ENCODE data around the gene FASN. TPM values are rescaled to one million over a fixed set of nuclear protein-coding genes. Genes with fewer than 3 reads are reported as not detected.

Gene FASN
- total and polyA plus RNA-seq, 2 of the 4 experiments (the other 2 are of a cell fraction): 12.4 to 56.0 TPM

DNA sequence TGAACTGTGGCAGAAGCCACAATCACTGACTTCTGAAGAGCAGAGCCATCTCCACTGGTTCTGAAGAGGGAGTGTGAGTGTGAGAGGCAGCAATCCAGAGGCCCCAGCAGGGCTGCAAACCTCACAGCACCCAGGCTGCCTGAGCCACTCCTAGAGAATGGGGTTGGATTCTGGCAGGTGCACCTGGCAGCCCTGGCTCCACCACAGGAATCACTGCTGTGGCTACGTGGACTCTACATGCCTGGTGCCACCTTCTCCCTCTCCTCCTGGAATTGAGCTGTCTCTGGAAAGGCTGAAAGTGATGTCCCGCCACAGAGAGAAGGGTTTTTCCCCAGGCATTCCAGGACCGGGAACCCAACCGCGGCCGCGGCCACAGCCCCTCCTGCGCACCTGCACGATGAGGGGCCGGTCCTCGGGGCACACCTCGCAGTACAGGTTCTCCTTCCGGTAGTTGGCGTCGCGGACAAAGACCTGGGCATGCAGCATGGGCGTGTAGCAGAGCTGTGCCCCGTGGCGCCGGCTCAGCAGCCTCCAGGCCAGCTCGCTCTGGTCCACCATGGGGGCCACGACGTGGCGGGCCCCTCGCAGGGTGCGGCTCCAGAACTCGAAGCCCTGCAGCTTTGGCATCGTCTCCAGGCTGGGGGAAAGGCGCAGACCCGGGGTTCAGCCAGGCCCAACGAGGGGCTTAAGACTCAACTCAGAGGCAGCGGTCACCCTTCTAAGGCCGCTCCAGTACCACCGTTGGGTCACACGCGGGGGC, 33.4 kb downstream of the FASN start:
- CTCF ChIA-PET: no interaction called here
- no peak for ATAC-seq (ENCODE audit: low read depth)

More for the DNA sequence above, 33.4 kb downstream of the FASN start:
- Histone ChIP-seq H4K91ac (ENCODE audit: insufficient read depth, low read depth, low read length) (no peak overlapping the region), H2BK15ac (ENCODE audit: low read depth, low read length) (no peak overlapping the region), H3K27me3 (ENCODE audit: control insufficient read depth, insufficient read depth, low read length) (no peaks in the 10 kb centered on the region), H3K4me3 (ENCODE audit: insufficient read depth, low read depth, low read length) (peak overlapping the region; percentile 57), H3K79me1 (ENCODE audit: low read depth in 1 of 2, low read length in 2 of 2) (peaks cover 5 to 36% of the 10 kb centered on the region in 2 experiments; a peak in 3 of 4 replicates), H2BK20ac (ENCODE audit: low read depth, low read length) (no peak overlapping the region), H4K5ac (ENCODE audit: low read depth, low read length) (peak overlapping the region; percentile 25; the same call in 1 of the 2 replicates), H4K8ac (ENCODE audit: low read depth in 2 of 2, low read length in 2 of 2) (peak overlapping the region; percentile 34 to 67), H2BK120ac (ENCODE audit: low read depth, low read length) (no peak overlapping the region), H2AK5ac (ENCODE audit: low read depth, low read length) (peak overlapping the region; percentile 43), H3K9ac (ENCODE audit: low read depth, low read length) (peak overlapping the region; percentile 76), H3K14ac (replicated peaks; ENCODE audit: low read depth, low read length) (no peak overlapping the region; the same call in 1 of the 2 replicates), H3K4me2 (ENCODE audit: low read depth, low read length) (peak overlapping the region; percentile 88), H3K23ac (ENCODE audit: low read depth, low read length) (no peak overlapping the region; the same call in 1 of the 2 replicates), H3K4me1 (ENCODE audit: control insufficient read depth, insufficient read depth, low read length) (peaks cover 10% of the 10 kb centered on the region), H2AK9ac (replicated peaks; ENCODE audit: low read depth, low read length, poor library complexity) (peak overlapping the region; percentile 98), H3K9me1 (ENCODE audit: insufficient read depth, low read length) (no peaks in the 10 kb centered on the region; the same call in 1 of the 2 replicates), H3K18ac (ENCODE audit: low read depth, low read length) (no peak overlapping the region), H3K36me3 (ENCODE audit: control insufficient read depth, insufficient read depth, low read length) (peaks cover 38% of the 10 kb centered on the region), H3K4ac (ENCODE audit: low read depth, low read length) (peak overlapping the region; percentile 29), H2BK5ac (ENCODE audit: low read depth, low read length, poor library complexity, severe bottlenecking) (no peak overlapping the region), H3K9me3 (ENCODE audit: control insufficient read depth, insufficient read depth, low read length) (no peaks in the 10 kb centered on the region), H3K56ac (ENCODE audit: extremely low read depth, insufficient read depth, low read length) (no peak overlapping the region), H4K20me1 (ENCODE audit: insufficient read depth, low read length) (peaks cover 3% of the 10 kb centered on the region; the same call in 1 of the 2 replicates), H3K27ac (ENCODE audit: insufficient read depth, low read length) (peak overlapping the region; percentile 51), H2AFZ (replicated peaks; ENCODE audit: low read length, poor library complexity) (peak overlapping the region; percentile 100)
- no TSS peak for BruUV-seq (replicated peaks)
- intact Hi-C loops (cut with micrococcal nuclease): no loop called here
- TF ChIP-seq CHD1 (IDR thresholded peaks at IDR 0.05; ENCODE audit: low read depth, low read length) (no peak), FOS (IDR thresholded peaks at IDR 0.05; ENCODE audit: low read depth, low read length) (no peak), BHLHE40 (IDR thresholded peaks at IDR 0.05; ENCODE audit: low read depth, low read length) (no peak), MAZ (IDR thresholded peaks at IDR 0.05; ENCODE audit: borderline replicate concordance, low read depth, low read length) (no peak), NFE2L2 (IDR thresholded peaks at IDR 0.05; ENCODE audit: low read depth, low read length) (no peak), USF2 (IDR thresholded peaks at IDR 0.05; ENCODE audit: low read depth, low read length) (no peak), MAFK (IDR thresholded peaks at IDR 0.05; ENCODE audit: low read depth, low read length) (no peak), SMC3 (IDR thresholded peaks at IDR 0.05; ENCODE audit: low read depth, low read length) (no peak), MXI1 (IDR thresholded peaks at IDR 0.05; ENCODE audit: borderline replicate concordance, low read depth, low read length) (no peak), CEBPB (IDR thresholded peaks at IDR 0.05; ENCODE audit: low read depth, low read length) (no peak), RAD21 (IDR thresholded peaks at IDR 0.05; ENCODE audit: low read length) (no peak), RFX5 (IDR thresholded peaks at IDR 0.05; ENCODE audit: low read depth, low read length) (no peak)
- TF ChIP-seq, protein P1, sequence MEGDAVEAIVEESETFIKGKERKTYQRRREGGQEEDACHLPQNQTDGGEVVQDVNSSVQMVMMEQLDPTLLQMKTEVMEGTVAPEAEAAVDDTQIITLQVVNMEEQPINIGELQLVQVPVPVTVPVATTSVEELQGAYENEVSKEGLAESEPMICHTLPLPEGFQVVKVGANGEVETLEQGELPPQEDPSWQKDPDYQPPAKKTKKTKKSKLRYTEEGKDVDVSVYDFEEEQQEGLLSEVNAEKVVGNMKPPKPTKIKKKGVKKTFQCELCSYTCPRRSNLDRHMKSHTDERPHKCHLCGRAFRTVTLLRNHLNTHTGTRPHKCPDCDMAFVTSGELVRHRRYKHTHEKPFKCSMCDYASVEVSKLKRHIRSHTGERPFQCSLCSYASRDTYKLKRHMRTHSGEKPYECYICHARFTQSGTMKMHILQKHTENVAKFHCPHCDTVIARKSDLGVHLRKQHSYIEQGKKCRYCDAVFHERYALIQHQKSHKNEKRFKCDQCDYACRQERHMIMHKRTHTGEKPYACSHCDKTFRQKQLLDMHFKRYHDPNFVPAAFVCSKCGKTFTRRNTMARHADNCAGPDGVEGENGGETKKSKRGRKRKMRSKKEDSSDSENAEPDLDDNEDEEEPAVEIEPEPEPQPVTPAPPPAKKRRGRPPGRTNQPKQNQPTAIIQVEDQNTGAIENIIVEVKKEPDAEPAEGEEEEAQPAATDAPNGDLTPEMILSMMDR (conservative IDR thresholded peaks at IDR 0.05; ENCODE audit: low read depth, low read length): no peak
- TF ChIP-seq, protein P2, sequence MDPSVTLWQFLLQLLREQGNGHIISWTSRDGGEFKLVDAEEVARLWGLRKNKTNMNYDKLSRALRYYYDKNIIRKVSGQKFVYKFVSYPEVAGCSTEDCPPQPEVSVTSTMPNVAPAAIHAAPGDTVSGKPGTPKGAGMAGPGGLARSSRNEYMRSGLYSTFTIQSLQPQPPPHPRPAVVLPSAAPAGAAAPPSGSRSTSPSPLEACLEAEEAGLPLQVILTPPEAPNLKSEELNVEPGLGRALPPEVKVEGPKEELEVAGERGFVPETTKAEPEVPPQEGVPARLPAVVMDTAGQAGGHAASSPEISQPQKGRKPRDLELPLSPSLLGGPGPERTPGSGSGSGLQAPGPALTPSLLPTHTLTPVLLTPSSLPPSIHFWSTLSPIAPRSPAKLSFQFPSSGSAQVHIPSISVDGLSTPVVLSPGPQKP (IDR thresholded peaks at IDR 0.05; ENCODE audit: borderline replicate concordance, low read depth, low read length): no peak
- POLR2A ChIA-PET (ENCODE audit: unreplicated experiment): no interaction called here
- dilution Hi-C loops (cut with HindIII; ENCODE audit: low sequenced_read_pairs, unreplicated experiment): no loop called here
- in situ Hi-C loops (cut with MboI; ENCODE audit: low sequenced_read_pairs): no loop called here
- no peak for DNase-seq
- WGBS, 2 experiments (ENCODE audit: extremely low coverage in 2 of 2, insufficient read length in 1 of 2): 44% methylated on average over 30 of the region's 36 CpGs; no CpG with 5 or more reads in 1 of the 2 experiments
